Upper lobe of right lung (tissue), 1 donor: ENCODE data around the gene TTLL11. TPM values are rescaled to one million over a fixed set of nuclear protein-coding genes. Genes with fewer than 3 reads are reported as not detected.

ENCODE experiments used
- ATAC-seq: fragments of 200-7000 bp; cut with Tn5 transposase; one replicate; pipeline ENCODE4 v1.9.1; 2020; ENCODE audit warnings: mild to moderate bottlenecking, moderate library complexity
- DNase-seq: peaks from one replicate; pipeline ENCODE4 v3.0.0-alpha.2; 2020
- H3K27ac ChIP-seq: fragments of 200-600 bp; one replicate; pipeline ENCODE4 v1.8.0; 2022
- H3K27me3 ChIP-seq: fragments of 200-600 bp; one replicate; pipeline ENCODE4 v1.8.0; 2022; ENCODE audit warnings: mild to moderate bottlenecking
- H3K36me3 ChIP-seq: fragments of 200-600 bp; one replicate; pipeline ENCODE4 v1.8.0; 2022
- H3K4me1 ChIP-seq: fragments of 200-600 bp; one replicate; pipeline ENCODE4 v1.8.0; 2022
- H3K4me3 ChIP-seq: fragments of 200-600 bp; one replicate; pipeline ENCODE4 v1.8.0; 2022; ENCODE audit warnings: mild to moderate bottlenecking
- H3K9me3 ChIP-seq: fragments of 200-600 bp; one replicate; pipeline ENCODE4 v1.8.0; 2022
- intact Hi-C: fragments of 100-400 bp; cut with DNase I; formaldehyde crosslinking; loops from one replicate; pipeline ENCODE4 v1.11.0; 2022
- total RNA-seq: library from RNA; stranded (reverse); fragmentation: NEBNext Ultra II Directional; extraction: Animal tissue kit (Norgen Biotek cat#: 25700); gene quantifications from one replicate; pipeline ENCODE4 v1.2.1, GENCODE V29; 2021
- TF ChIP-seq, protein P1 (sequence below): fragments of 200-600 bp; IDR thresholded peaks from one replicate; pipeline ENCODE4 v1.8.0; 2022; ENCODE audit warnings: antibody characterized with exemption
- donor health status: DM: no; HTN: yes; CAD: no; lungs with severe emphysema.

TTLL11 gene
- total RNA-seq, 1 donor from 2014 or later: 10.7 TPM

DNA sequence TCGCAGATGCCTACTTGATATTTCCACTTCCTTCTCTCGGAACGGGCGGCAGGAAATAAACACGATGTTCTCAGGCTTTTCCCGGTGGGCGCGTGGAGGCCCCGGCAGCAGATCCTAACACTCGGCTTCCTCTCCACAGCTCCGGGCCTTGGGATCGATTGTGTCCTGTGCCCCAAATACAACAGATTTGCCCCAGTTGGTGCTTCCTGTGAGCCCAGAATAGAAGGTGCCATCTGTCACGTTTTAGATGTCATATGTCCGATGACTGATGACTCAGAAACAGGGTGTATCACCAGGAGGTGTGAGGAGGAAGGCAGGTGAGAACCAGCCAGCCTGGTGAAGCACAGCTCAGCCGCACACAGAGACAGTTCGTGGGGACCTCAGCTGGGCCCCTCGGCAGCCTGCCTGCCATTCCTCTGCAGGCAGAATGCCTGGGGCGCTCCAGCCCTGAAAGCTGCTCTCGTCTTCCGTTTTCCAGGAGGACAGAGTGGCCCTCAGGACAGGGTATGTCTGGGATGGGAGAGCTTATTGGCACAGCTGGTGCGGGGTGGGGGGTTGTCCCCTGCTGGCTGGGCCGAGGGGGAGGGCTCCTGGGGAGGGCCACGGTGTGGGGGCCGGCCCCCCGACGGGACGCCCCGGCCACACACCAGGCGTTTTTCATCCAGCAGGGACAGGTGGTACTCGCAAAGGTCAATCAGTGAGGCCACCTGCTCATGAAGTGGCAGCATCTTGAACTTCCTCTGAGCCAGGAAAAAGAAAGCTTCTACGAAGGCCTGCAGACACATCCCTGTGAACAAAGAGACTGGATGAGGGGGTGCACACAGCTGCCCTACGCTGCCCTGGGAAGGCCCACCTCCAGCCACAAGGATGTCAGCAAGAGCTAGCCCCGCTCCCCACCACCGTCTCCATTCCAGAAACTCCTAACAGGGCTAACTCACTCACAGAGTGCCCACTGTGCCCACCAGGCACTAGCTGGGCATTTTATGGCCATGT is 270.7 kb downstream of the TTLL11 start:
- peak; percentile 47 for DNase-seq
- ATAC-seq: no peak
- Histone ChIP-seq H3K4me1 (no peaks in the 10 kb centered on the region), H3K27ac (no peak overlapping the region), H3K9me3 (no peaks in the 10 kb centered on the region), H3K4me3 (no peak overlapping the region), H3K27me3 (no peaks in the 10 kb centered on the region), H3K36me3 (no peaks in the 10 kb centered on the region)
- intact Hi-C loops: no loop called here
- TF ChIP-seq, protein P1, sequence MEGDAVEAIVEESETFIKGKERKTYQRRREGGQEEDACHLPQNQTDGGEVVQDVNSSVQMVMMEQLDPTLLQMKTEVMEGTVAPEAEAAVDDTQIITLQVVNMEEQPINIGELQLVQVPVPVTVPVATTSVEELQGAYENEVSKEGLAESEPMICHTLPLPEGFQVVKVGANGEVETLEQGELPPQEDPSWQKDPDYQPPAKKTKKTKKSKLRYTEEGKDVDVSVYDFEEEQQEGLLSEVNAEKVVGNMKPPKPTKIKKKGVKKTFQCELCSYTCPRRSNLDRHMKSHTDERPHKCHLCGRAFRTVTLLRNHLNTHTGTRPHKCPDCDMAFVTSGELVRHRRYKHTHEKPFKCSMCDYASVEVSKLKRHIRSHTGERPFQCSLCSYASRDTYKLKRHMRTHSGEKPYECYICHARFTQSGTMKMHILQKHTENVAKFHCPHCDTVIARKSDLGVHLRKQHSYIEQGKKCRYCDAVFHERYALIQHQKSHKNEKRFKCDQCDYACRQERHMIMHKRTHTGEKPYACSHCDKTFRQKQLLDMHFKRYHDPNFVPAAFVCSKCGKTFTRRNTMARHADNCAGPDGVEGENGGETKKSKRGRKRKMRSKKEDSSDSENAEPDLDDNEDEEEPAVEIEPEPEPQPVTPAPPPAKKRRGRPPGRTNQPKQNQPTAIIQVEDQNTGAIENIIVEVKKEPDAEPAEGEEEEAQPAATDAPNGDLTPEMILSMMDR: no peak

GRCh38 chr9:121821326-121821725 is 271.8 kb downstream of the TTLL11 start:
- no peak for ATAC-seq
- Histone ChIP-seq H3K27ac (no peak overlapping the region), H3K9me3 (no peaks in the 10 kb centered on the region), H3K36me3 (no peaks in the 10 kb centered on the region), H3K4me3 (no peak overlapping the region), H3K27me3 (no peaks in the 10 kb centered on the region), H3K4me1 (no peaks in the 10 kb centered on the region)
- no peak for DNase-seq
- intact Hi-C loops: no loop called here
- TF ChIP-seq, protein P1: no peak

- no peak overlapping the region for H3K27ac ChIP-seq
- intact Hi-C loops: no loop called here
- no peak overlapping the region for H3K4me3 ChIP-seq
- no peaks in the 10 kb centered on the region for H3K36me3 ChIP-seq
- DNase-seq (peak; percentile 33), ATAC-seq (no peak)
- H3K27me3 ChIP-seq: no peaks in the 10 kb centered on the region
- H3K4me1 ChIP-seq: no peaks in the 10 kb centered on the region
- TF ChIP-seq, protein P1: no peak
- H3K9me3 ChIP-seq: no peaks in the 10 kb centered on the region
Observed at GRCh38 chr9:121820286-121821005, 272.7 kb downstream of the TTLL11 start.

GRCh38 chr9:121819428-121820231 is 273.5 kb downstream of the TTLL11 start:
- H3K4me1 ChIP-seq: no peaks in the 10 kb centered on the region
- no peaks in the 10 kb centered on the region for H3K27me3 ChIP-seq
- ATAC-seq (no peak), DNase-seq (no peak)
- H3K4me3 ChIP-seq: no peak overlapping the region
- intact Hi-C loops: no loop called here
- no peaks in the 10 kb centered on the region for H3K9me3 ChIP-seq
- H3K36me3 ChIP-seq: no peaks in the 10 kb centered on the region
- H3K27ac ChIP-seq: no peak overlapping the region
- TF ChIP-seq, protein P1: no peak

DNA sequence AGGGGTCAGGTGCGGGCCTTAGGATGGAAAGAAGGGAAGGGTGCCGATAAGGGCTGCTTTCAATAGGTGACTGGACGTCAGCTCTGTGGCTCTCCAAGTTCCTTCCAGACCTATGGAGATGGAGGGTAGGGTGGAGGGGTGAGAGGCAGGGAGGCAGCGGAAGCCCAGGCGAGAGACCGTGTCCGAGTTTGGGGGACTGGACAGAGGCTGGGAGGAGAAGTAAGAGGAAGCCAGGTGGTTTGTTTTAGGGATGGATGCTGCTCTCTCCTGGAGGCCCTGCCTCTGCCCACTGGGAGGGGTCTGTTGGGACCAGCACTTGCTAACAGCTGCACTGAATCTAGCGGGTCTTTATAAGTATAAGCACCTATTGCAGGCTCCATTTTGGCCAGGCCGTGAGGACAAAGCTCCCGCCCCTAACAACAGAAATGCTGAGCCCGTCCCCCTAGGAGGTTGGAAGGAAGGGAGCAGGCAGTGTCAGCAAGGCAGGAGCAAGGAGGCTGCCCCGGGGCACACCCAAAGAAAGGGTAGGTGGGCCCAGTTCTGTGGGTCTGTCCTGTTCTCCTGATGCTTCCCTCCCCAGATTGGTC is 274.2 kb downstream of the TTLL11 start:
- Histone ChIP-seq H3K4me3 (no peak overlapping the region), H3K9me3 (no peaks in the 10 kb centered on the region), H3K27ac (no peak overlapping the region), H3K36me3 (no peaks in the 10 kb centered on the region), H3K27me3 (no peaks in the 10 kb centered on the region), H3K4me1 (no peaks in the 10 kb centered on the region)
- ATAC-seq (no peak), DNase-seq (no peak)
- TF ChIP-seq, protein P1: no peak
- intact Hi-C loops: no loop called here
